B cell (primary cell): Measurements from ENCODE around the gene RINT1. TPM values are rescaled to one million over a fixed set of nuclear protein-coding genes. Genes with fewer than 3 reads are reported as not detected.
A peak's percentile ranks its signal among the peaks of the same experiment; 100 is the strongest.

Experiments
- ATAC-seq: fragments of 200-7000 bp; cut with Tn5 transposase; one replicate; pipeline ENCODE4 v1.10.0; 2021; ENCODE audit warnings: low read depth, mild to moderate bottlenecking, moderate number of reproducible peaks, moderate library complexity
- CTCF ChIA-PET: fragments of 350-600 bp; sonication (Branson Sonifier 250); formaldehyde crosslinking; loops from one replicate; lab custom pipeline; 2021; ENCODE audit warnings: antibody characterized with exemption, inconsistent platforms; lab: Charles Lee
- POLR2A ChIA-PET: fragments of 350-600 bp; sonication (Branson Sonifier 250); formaldehyde crosslinking; loops from one replicate; lab custom pipeline; 2021; ENCODE audit warnings: antibody characterized with exemption; lab: Charles Lee
- DNase-seq: peaks from one replicate; pipeline ENCODE4 v3.0.0; 2013
- H2AFZ ChIP-seq: 2 replicates; pipeline ENCODE4 v1.6.1; 2012; ENCODE audit warnings: mild to moderate bottlenecking, low read depth, low read length; ENCODE audit not compliant: insufficient read depth, poor library complexity, severe bottlenecking
- H3K27ac ChIP-seq, 2 donors: 1 replicate in 1 of 2; 2 replicates in 1 of 2; pipeline ENCODE4 v1.5.1; 2012 to 2013; ENCODE audit warnings: low read length in 2 of 2, mild to moderate bottlenecking in 2 of 2, moderate library complexity in 1 of 2
- H3K27me3 ChIP-seq, 4 experiments: fragments of 200-600 bp in 1 of 4; sonication (generic) in 1 of 4; replicated peaks in 1 of 4; 1 replicate in 2 of 4; 2 replicates in 2 of 4; pipeline versions ENCODE4 v1.6.1 to v1.7.0; 2013 to 2016; ENCODE audit warnings: low read length in 3 of 4, mild to moderate bottlenecking in 2 of 4, mixed read lengths in 1 of 4, moderate library complexity in 1 of 4; ENCODE audit not compliant: insufficient read depth in 4 of 4, control insufficient read depth in 3 of 4; ENCODE audit errors: control extremely low read depth in 1 of 4
- H3K36me3 ChIP-seq, 2 experiments: replicated peaks in 1 of 2; 1 replicate in 1 of 2; 2 replicates in 1 of 2; pipeline versions ENCODE4 v1.6.1 to v1.7.1; 2013; ENCODE audit warnings: low read length in 1 of 2; ENCODE audit not compliant: insufficient read depth in 2 of 2, control insufficient read depth in 1 of 2; ENCODE audit errors: control extremely low read depth in 1 of 2, extremely low read depth in 1 of 2
- H3K4me1 ChIP-seq, 2 donors: fragments of 200-600 bp in 1 of 2; sonication (generic) in 1 of 2; 1 replicate in 1 of 2; 2 replicates in 1 of 2; pipeline versions ENCODE4 v1.5.1 to v1.6.1; 2013 to 2017; ENCODE audit warnings: low read length in 2 of 2; ENCODE audit not compliant: control insufficient read depth in 2 of 2, insufficient read depth in 2 of 2
- H3K4me2 ChIP-seq: replicated peaks from 2 replicates; pipeline ENCODE3; 2012; ENCODE audit warnings: mild to moderate bottlenecking, low read depth, low read length; ENCODE audit not compliant: poor library complexity, severe bottlenecking
- H3K4me3 ChIP-seq, 5 experiments: fragments of 200-600 bp in 1 of 5; sonication (generic) in 1 of 5; 1 replicate in 3 of 5; 2 replicates in 2 of 5; pipeline versions ENCODE4 v1.5.1 to v1.7.0; 2011 to 2016; ENCODE audit warnings: low read length in 4 of 5, mild to moderate bottlenecking in 4 of 5, low read depth in 2 of 5, control low read depth in 1 of 5, moderate library complexity in 1 of 5; ENCODE audit not compliant: insufficient read depth in 1 of 5; ENCODE audit errors: control extremely low read depth in 1 of 5, extremely low read depth in 1 of 5
- H3K79me2 ChIP-seq: fragments of 200-600 bp; sonication (generic); one replicate; pipeline ENCODE4 v1.6.0; 2016; ENCODE audit warnings: low read length; ENCODE audit not compliant: control insufficient read depth, insufficient read depth
- H3K9ac ChIP-seq: fragments of 200-600 bp; sonication (generic); 2 replicates; pipeline ENCODE4 v1.6.1; 2017; ENCODE audit warnings: mild to moderate bottlenecking, low read length, moderate library complexity
- H3K9me3 ChIP-seq, 3 donors: one replicate each; pipeline versions ENCODE4 v1.6.1 to v1.7.1; 2013; ENCODE audit warnings: low read length in 2 of 3; ENCODE audit not compliant: control insufficient read depth in 2 of 3, insufficient read depth in 1 of 3; ENCODE audit errors: control extremely low read depth in 1 of 3
- H4K20me1 ChIP-seq: 2 replicates; pipeline ENCODE4 v1.6.0; 2012; ENCODE audit warnings: mild to moderate bottlenecking, low read length; ENCODE audit not compliant: insufficient read depth, control insufficient read depth, poor library complexity, severe bottlenecking
- H3K27ac Mint-ChIP-seq: one replicate; pipeline ENCODE4 v1.8.0; 2021; ENCODE audit warnings: mixed read lengths
- H3K27me3 Mint-ChIP-seq: one replicate; pipeline ENCODE4 v1.8.0; 2021; ENCODE audit warnings: mixed read lengths
- H3K4me1 Mint-ChIP-seq: one replicate; pipeline ENCODE4 v1.8.0; 2021; ENCODE audit warnings: mixed read lengths
- H3K4me3 Mint-ChIP-seq: one replicate; pipeline ENCODE4 v1.8.0; 2021; ENCODE audit warnings: mixed read lengths
- H3K9me3 Mint-ChIP-seq: one replicate; pipeline ENCODE4 v1.8.0; 2022; ENCODE audit warnings: mixed read lengths; ENCODE audit not compliant: insufficient read depth
- CTCF ChIP-seq: fragments of 200-600 bp; IDR thresholded peaks from one replicate; pipeline ENCODE4 v1.8.0; 2022; ENCODE audit warnings: antibody characterized with exemption, mild to moderate bottlenecking
- EZH2 ChIP-seq: IDR thresholded peaks from 2 replicates; pipeline ENCODE4 v1.6.1; 2012; ENCODE audit warnings: borderline replicate concordance, low read depth, mild to moderate bottlenecking, moderate library complexity, low read length; ENCODE audit not compliant: insufficient read depth, poor library complexity, severe bottlenecking
- WGBS: methylation state at CpG from one replicate; pipeline ENCODE4 v1.1.5; 2013; ENCODE audit warnings: missing lambda C conversion rate; ENCODE audit not compliant: insufficient coverage; 5-methylcytosine and 5-hydroxymethylcytosine counted together
- intact Hi-C: fragments of 100-400 bp; cut with micrococcal nuclease; formaldehyde crosslinking; loops from one replicate; pipeline ENCODE4 v1.10.0; 2022
- polyA plus RNA-seq: library from polyadenylated mRNA; depleted of rRNA; stranded (reverse); fragments of >200 nt; gene quantifications from 2 replicates; pipeline ENCODE4 v1.2.3, GENCODE V29; 2012
- total RNA-seq, 2 donors: library from RNA; stranded (reverse); fragments of 120-200 nt in 1 of 2; gene quantifications; 1 replicate in 1 of 2; 2 replicates in 1 of 2; pipeline versions ENCODE4 v1.2.3 to v1.2.4, GENCODE V29; 2013 to 2022

RINT1 gene
- total and polyA plus RNA-seq, 2 donors (not counting 1 experiment from before 2014, with no cell fraction given), result 12.4 to 27.2 TPM

- Mint-ChIP-seq H3K9me3 (no peaks in the 10 kb centered on the region), H3K27ac (no peak overlapping the region), H3K27me3 (no peaks in the 10 kb centered on the region), H3K4me1 (peaks cover 27% of the 10 kb centered on the region), H3K4me3 (no peak overlapping the region)
- POLR2A ChIA-PET, result no interaction called here
- TF ChIP-seq EZH2 (no peak), CTCF (no peak)
- Histone ChIP-seq H3K36me3 (no peaks in the 10 kb centered on the region), H3K79me2 (no peaks in the 10 kb centered on the region), H3K9ac (no peak overlapping the region), H3K4me3 (no peak overlapping the region), H3K4me1 (peaks cover 9 to 16% of the 10 kb centered on the region in 2 donors), H4K20me1 (no peaks in the 10 kb centered on the region), H3K27me3 (no peaks in the 10 kb centered on the region), H3K4me2 (peak overlapping the region; percentile 21), H2AFZ (peak overlapping the region; percentile 57), H3K9me3 (peaks cover 0 to 14% (median 3%) of the 10 kb centered on the region in 3 donors), H3K27ac (no peak overlapping the region)
- DNase-seq (peak; percentile 10), ATAC-seq (no peak)
- WGBS, result 77% methylated on average over 11 of the region's 12 CpGs
- CTCF ChIA-PET, result interaction anchor here (0.7 to 1.0 kb wide), 2 partner anchors 204 to 447 kb away, joined by 3 read pairs; no protein-coding TSS in a partner anchor
- intact Hi-C loops, result loop anchor here (2.0 to 5.0 kb wide), 4 partner anchors 93 to 1356 kb away; no protein-coding TSS in a partner anchor
These were observed 56.1 kb downstream of the RINT1 start for GRCh38 chr7:105587909-105588635.
